ENCODE results near the gene MTAP. TPM values are rescaled to one million over a fixed set of nuclear protein-coding genes. Genes with fewer than 3 reads are reported as not detected.

Gene MTAP
- total RNA-seq, 2 donors from 2014 or later = 10.9 to 25.1 TPM

- DNase-seq (no peak), ATAC-seq (no peak)
- intact Hi-C loops (cut with DNase I) = no loop called here
- WGBS, 2 donors = 78 to 88% methylated on average over 3 of the region's 3 CpGs
- Histone ChIP-seq H3K36me3 (replicated peaks in 1 of 2; ENCODE audit: insufficient read depth in 1 of 2, low read depth in 2 of 2) (peaks cover 0 to 3% of the 10 kb centered on the region in 2 donors), H3K4me1 (peaks cover 3% of the 10 kb centered on the region), H3K27ac (no peak overlapping the region), H3K27me3 (no peaks in the 10 kb centered on the region), H3K4me3 (no peak overlapping the region), H3K9me3 (no peaks in the 10 kb centered on the region)
- no peak for TF ChIP-seq POLR2A (IDR thresholded peaks at IDR 0.05)
- no peak for TF ChIP-seq CTCF (IDR thresholded peaks at IDR 0.05)
Measured at GRCh38 chr9:21828853-21829410, 26.5 kb downstream of the MTAP start.

GRCh38 chr9:21830589-21830988, 28.2 kb downstream of the MTAP start:
- no peaks in the 10 kb centered on the region for H3K36me3 ChIP-seq (replicated peaks in 1 of 2; ENCODE audit: insufficient read depth in 1 of 2, low read depth in 2 of 2)
- no peak overlapping the region for H3K4me3 ChIP-seq
- H3K4me1 ChIP-seq = peaks cover 3% of the 10 kb centered on the region

GRCh38 chr9:21831841-21832509, 29.5 kb downstream of the MTAP start:
- 58 to 67% methylated on average over 8 of the region's 8 CpGs for WGBS, 2 donors
- no peak overlapping the region for H3K27ac ChIP-seq
- no peak for TF ChIP-seq POLR2A (IDR thresholded peaks at IDR 0.05)
- TF ChIP-seq CTCF (IDR thresholded peaks at IDR 0.05) = no peak
- no peaks in the 10 kb centered on the region for H3K9me3 ChIP-seq
- no peaks in the 10 kb centered on the region for H3K36me3 ChIP-seq (replicated peaks in 1 of 2; ENCODE audit: insufficient read depth in 1 of 2, low read depth in 2 of 2)
- peaks cover 9% of the 10 kb centered on the region for H3K4me1 ChIP-seq
- ATAC-seq (peak; percentile 47), DNase-seq (no peak)
- no peak overlapping the region for H3K4me3 ChIP-seq
- no peaks in the 10 kb centered on the region for H3K27me3 ChIP-seq
- intact Hi-C loops (cut with DNase I) = no loop called here

More at GRCh38 chr9:21830589-21830988, 28.2 kb downstream of the MTAP start:
- 90 to 100% methylated on average over 3 of the region's 3 CpGs for WGBS, 2 donors
- H3K27me3 ChIP-seq = no peaks in the 10 kb centered on the region
- no peak for ATAC-seq
- no peak overlapping the region for H3K27ac ChIP-seq
- no peak for TF ChIP-seq CTCF (IDR thresholded peaks at IDR 0.05)
- TF ChIP-seq POLR2A (IDR thresholded peaks at IDR 0.05) = no peak
- DNase-seq = no peak
- intact Hi-C loops (cut with DNase I) = no loop called here
- H3K9me3 ChIP-seq = no peaks in the 10 kb centered on the region

- H3K4me1 ChIP-seq = peaks cover 9% of the 10 kb centered on the region
- intact Hi-C loops (cut with DNase I) = no loop called here
- ATAC-seq = no peak
- no peak overlapping the region for H3K4me3 ChIP-seq
- no peak for TF ChIP-seq CTCF (IDR thresholded peaks at IDR 0.05)
- no peak for TF ChIP-seq POLR2A (IDR thresholded peaks at IDR 0.05)
- WGBS, 2 donors = 81 to 89% methylated on average over 8 of the region's 8 CpGs
- no peaks in the 10 kb centered on the region for H3K27me3 ChIP-seq
- no peak for DNase-seq
- no peaks in the 10 kb centered on the region for H3K36me3 ChIP-seq (replicated peaks in 1 of 2; ENCODE audit: insufficient read depth in 1 of 2, low read depth in 2 of 2)
- H3K9me3 ChIP-seq = no peaks in the 10 kb centered on the region
- H3K27ac ChIP-seq = no peak overlapping the region
Measured at GRCh38 chr9:21833090-21833801, 30.8 kb downstream of the MTAP start.

Measured in body of pancreas (tissue), 4 donors.